Measurements from ENCODE around the gene SYNDIG1. TPM values are rescaled to one million over a fixed set of nuclear protein-coding genes. Genes with fewer than 3 reads are reported as not detected.

SYNDIG1 gene
- total RNA-seq, 2 experiments from 2014 or later, result not detected

DNA sequence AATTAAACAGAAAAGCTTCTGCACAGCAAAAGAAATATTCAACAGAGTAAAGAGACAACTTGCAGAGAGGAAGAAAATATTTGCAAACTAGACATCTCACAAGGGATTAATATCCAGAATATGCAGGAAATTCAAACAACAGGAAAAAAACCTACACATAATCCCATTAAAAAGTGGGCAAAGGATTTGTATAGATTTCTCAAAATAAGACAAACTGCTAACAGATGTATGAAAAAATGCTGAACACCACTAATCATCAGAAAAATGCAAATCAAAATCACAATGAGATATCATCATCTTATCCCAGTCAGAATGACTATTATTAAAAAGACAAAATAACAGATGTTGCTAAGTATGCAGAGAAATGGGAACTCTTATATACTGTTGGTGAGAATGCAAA is 129.6 kb downstream of the SYNDIG1 start:
- CTCF ChIA-PET, result no interaction called here
- no peak for ATAC-seq (ENCODE audit: poor library complexity)
- H3K27ac Mint-ChIP-seq, result no peak overlapping the region

DNA sequence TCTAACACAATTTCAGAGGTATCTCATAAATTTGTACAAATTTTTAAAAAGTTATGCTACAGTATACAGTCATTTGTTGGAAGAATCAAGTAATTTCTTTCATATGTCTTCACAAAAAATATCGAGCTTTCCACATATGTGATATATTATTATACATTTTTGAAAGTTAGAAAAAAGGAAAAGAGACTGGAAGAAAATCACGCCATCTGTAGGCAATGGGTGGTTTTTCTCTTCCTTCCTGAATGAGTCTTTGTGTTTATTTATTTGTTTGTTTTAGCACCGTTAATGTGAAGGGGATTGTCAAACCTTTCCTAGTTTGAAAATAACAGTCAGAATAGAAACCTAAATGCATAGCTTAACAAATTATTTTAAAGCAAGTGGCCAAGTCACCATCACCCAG is 130.6 kb downstream of the SYNDIG1 start:
- no peaks in the 10 kb centered on the region for H3K27me3 Mint-ChIP-seq
- peaks cover 10% of the 10 kb centered on the region for H3K9me3 Mint-ChIP-seq
- no peaks in the 10 kb centered on the region for H3K4me1 Mint-ChIP-seq (ENCODE audit: low read depth)
- no peak overlapping the region for H3K27ac ChIP-seq (ENCODE audit: low read depth in 1 of 2, low read length in 2 of 2)
- ChIA-PET POLR2A (no interaction called here), CTCF (no interaction called here)
- TF ChIP-seq, protein P1, sequence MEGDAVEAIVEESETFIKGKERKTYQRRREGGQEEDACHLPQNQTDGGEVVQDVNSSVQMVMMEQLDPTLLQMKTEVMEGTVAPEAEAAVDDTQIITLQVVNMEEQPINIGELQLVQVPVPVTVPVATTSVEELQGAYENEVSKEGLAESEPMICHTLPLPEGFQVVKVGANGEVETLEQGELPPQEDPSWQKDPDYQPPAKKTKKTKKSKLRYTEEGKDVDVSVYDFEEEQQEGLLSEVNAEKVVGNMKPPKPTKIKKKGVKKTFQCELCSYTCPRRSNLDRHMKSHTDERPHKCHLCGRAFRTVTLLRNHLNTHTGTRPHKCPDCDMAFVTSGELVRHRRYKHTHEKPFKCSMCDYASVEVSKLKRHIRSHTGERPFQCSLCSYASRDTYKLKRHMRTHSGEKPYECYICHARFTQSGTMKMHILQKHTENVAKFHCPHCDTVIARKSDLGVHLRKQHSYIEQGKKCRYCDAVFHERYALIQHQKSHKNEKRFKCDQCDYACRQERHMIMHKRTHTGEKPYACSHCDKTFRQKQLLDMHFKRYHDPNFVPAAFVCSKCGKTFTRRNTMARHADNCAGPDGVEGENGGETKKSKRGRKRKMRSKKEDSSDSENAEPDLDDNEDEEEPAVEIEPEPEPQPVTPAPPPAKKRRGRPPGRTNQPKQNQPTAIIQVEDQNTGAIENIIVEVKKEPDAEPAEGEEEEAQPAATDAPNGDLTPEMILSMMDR (IDR thresholded peaks at IDR 0.05), result no peak
- no peak overlapping the region for H3K4me3 ChIP-seq (ENCODE audit: low read length)
- DNase-seq (no peak), ATAC-seq (ENCODE audit: poor library complexity) (no peak)
- peaks cover 15 to 17% of the 10 kb centered on the region in 2 experiments for H3K9me3 ChIP-seq (ENCODE audit: control insufficient read depth in 1 of 2, insufficient read depth in 1 of 2, low read length in 2 of 2)
- no peaks in the 10 kb centered on the region for H3K36me3 ChIP-seq (ENCODE audit: insufficient read depth, low read length)
- no peak overlapping the region for H3K27ac Mint-ChIP-seq
- H3K36me3 Mint-ChIP-seq (ENCODE audit: low read depth), result no peaks in the 10 kb centered on the region
- H3K4me1 ChIP-seq (ENCODE audit: insufficient read depth, low read length), result no peaks in the 10 kb centered on the region
- peaks cover 2 to 6% of the 10 kb centered on the region in 2 experiments for H3K27me3 ChIP-seq (ENCODE audit: control insufficient read depth in 1 of 2, insufficient read depth in 2 of 2, low read length in 2 of 2)
- intact Hi-C loops (cut with DNase I, micrococcal nuclease), result no loop called here
- no peak overlapping the region for H3K4me3 Mint-ChIP-seq

More for the DNA sequence above, 129.6 kb downstream of the SYNDIG1 start:
- DNase-seq, result no peak
- Histone ChIP-seq H3K4me1 (ENCODE audit: insufficient read depth, low read length) (no peaks in the 10 kb centered on the region), H3K27ac (ENCODE audit: low read depth in 1 of 2, low read length in 2 of 2) (no peak overlapping the region), H3K4me3 (ENCODE audit: low read length) (no peak overlapping the region), H3K9me3 (ENCODE audit: control insufficient read depth in 1 of 2, insufficient read depth in 1 of 2, low read length in 2 of 2) (peaks cover 15 to 17% of the 10 kb centered on the region in 2 experiments), H3K36me3 (ENCODE audit: insufficient read depth, low read length) (no peaks in the 10 kb centered on the region), H3K27me3 (ENCODE audit: control insufficient read depth in 1 of 2, insufficient read depth in 2 of 2, low read length in 2 of 2) (peaks cover 0 to 6% of the 10 kb centered on the region in 2 experiments)
- POLR2A ChIA-PET, result no interaction called here
- intact Hi-C loops (cut with DNase I, micrococcal nuclease), result no loop called here
- Mint-ChIP-seq H3K36me3 (ENCODE audit: low read depth) (no peaks in the 10 kb centered on the region), H3K27me3 (no peaks in the 10 kb centered on the region), H3K4me3 (no peak overlapping the region), H3K9me3 (peaks cover 10% of the 10 kb centered on the region), H3K4me1 (ENCODE audit: low read depth) (no peaks in the 10 kb centered on the region)
- TF ChIP-seq, protein P1 (IDR thresholded peaks at IDR 0.05), result no peak

DNA sequence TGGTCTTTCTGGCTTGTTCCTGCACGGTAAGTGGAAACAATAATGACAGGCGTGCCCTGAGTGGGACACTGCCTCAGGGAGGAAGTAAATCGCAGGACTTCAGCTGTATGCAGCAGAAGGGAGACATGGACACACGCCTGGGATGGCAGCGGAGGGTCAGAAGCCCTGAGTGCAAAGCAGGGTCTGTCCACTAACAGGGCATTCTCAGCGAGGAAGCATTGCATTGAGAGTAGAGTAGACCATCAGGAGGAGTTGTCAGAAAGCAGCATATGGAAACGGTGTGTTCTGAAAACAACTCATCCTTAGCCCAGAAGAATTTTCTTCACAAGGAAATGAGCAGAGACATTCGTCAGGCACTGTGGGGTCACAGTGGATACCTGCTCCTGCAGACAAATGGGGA is 134.0 kb downstream of the SYNDIG1 start:
- Histone ChIP-seq H3K9me3 (ENCODE audit: control insufficient read depth in 1 of 2, insufficient read depth in 1 of 2, low read length in 2 of 2) (peaks cover 10 to 15% of the 10 kb centered on the region in 2 experiments), H3K27me3 (ENCODE audit: control insufficient read depth in 1 of 2, insufficient read depth in 2 of 2, low read length in 2 of 2) (peaks cover 0 to 2% of the 10 kb centered on the region in 2 experiments), H3K36me3 (ENCODE audit: insufficient read depth, low read length) (no peaks in the 10 kb centered on the region), H3K4me3 (ENCODE audit: low read length) (no peak overlapping the region), H3K4me1 (ENCODE audit: insufficient read depth, low read length) (no peaks in the 10 kb centered on the region), H3K27ac (ENCODE audit: low read depth in 1 of 2, low read length in 2 of 2) (no peak overlapping the region)
- Mint-ChIP-seq H3K4me1 (ENCODE audit: low read depth) (no peaks in the 10 kb centered on the region), H3K4me3 (no peak overlapping the region), H3K27ac (no peak overlapping the region), H3K27me3 (no peaks in the 10 kb centered on the region), H3K36me3 (ENCODE audit: low read depth) (no peaks in the 10 kb centered on the region), H3K9me3 (peaks cover 10% of the 10 kb centered on the region)
- intact Hi-C loops (cut with DNase I, micrococcal nuclease), result no loop called here
- POLR2A ChIA-PET, result no interaction called here
- CTCF ChIA-PET, result no interaction called here
- no peak for DNase-seq
- no peak for ATAC-seq (ENCODE audit: poor library complexity)
- TF ChIP-seq, protein P1 (IDR thresholded peaks at IDR 0.05), result no peak
